Measurements from ENCODE around the gene CDH18. TPM values are rescaled to one million over a fixed set of nuclear protein-coding genes. Genes with fewer than 3 reads are reported as not detected.
"Not testable (repeated sequence)": the region's sequence is repeated elsewhere in the genome, so short reads cannot be mapped to it uniquely, and the experiment has no call there.

CDH18 gene
- total RNA-seq, 8 experiments from 2014 or later = 0.56 to 28.9 (median 5.3) TPM

- in situ Hi-C loops (cut with MboI; ENCODE audit: low pct_unique_long_range_greater_than_20kb in 2 of 9, low sequenced_read_pairs in 9 of 9, unreplicated experiment in 9 of 9); H3K4me1 ChIP-seq (replicated peaks in 1 of 2); H3K4me3 ChIP-seq; H3K27ac ChIP-seq; ATAC-seq (replicated peaks in 6 of 8): not testable (repeated sequence)
- 13 to 100% (median 90%) methylated on average over 2 to 4 of the region's 4 CpGs for WGBS, 10 experiments
Observed at GRCh38 chr5:19812720-19813119, 175.3 kb downstream of the CDH18 start.

GRCh38 chr5:19806756-19807155 is 181.2 kb downstream of the CDH18 start:
- no peak for ATAC-seq (replicated peaks in 6 of 8)
- H3K27ac ChIP-seq = no peak overlapping the region
- 0 to 100% (median 76%) methylated on average over 1 of the region's 1 CpG; no CpG with 5 or more reads in 2 of the 10 experiments for WGBS, 10 experiments

GRCh38 chr5:19802686-19803085 is 185.3 kb downstream of the CDH18 start:
- Histone ChIP-seq H3K4me1 (replicated peaks in 1 of 2) (no peaks in the 10 kb centered on the region), H3K27ac (no peak overlapping the region), H3K4me3 (no peak overlapping the region)
- WGBS, 10 experiments = 26 to 85% (median 70%) methylated on average over 2 to 6 of the region's 6 CpGs
- in situ Hi-C loops (cut with MboI; ENCODE audit: low pct_unique_long_range_greater_than_20kb in 2 of 9, low sequenced_read_pairs in 9 of 9, unreplicated experiment in 9 of 9) = no loop called here
- no peak for ATAC-seq (replicated peaks in 6 of 8)

More at GRCh38 chr5:19806756-19807155, 181.2 kb downstream of the CDH18 start:
- no peak overlapping the region for H3K4me3 ChIP-seq
- in situ Hi-C loops (cut with MboI; ENCODE audit: low pct_unique_long_range_greater_than_20kb in 2 of 9, low sequenced_read_pairs in 9 of 9, unreplicated experiment in 9 of 9) = no loop called here
- no peaks in the 10 kb centered on the region for H3K4me1 ChIP-seq (replicated peaks in 1 of 2)

- H3K27ac ChIP-seq = no peak overlapping the region
- 0 to 71% (median 47%) methylated on average over 1 of the region's 1 CpG; no CpG with 5 or more reads in 4 of the 10 experiments for WGBS, 10 experiments
- ATAC-seq (replicated peaks in 6 of 8) = peak in 1 of 8 experiments; percentile 36
- in situ Hi-C loops (cut with MboI; ENCODE audit: low pct_unique_long_range_greater_than_20kb in 2 of 9, low sequenced_read_pairs in 9 of 9, unreplicated experiment in 9 of 9) = no loop called here
- H3K4me3 ChIP-seq = no peak overlapping the region
- H3K4me1 ChIP-seq (replicated peaks in 1 of 2) = no peaks in the 10 kb centered on the region
Observed at GRCh38 chr5:19795218-19795617, 192.8 kb downstream of the CDH18 start.

GRCh38 chr5:19790829-19791466 is 197.1 kb downstream of the CDH18 start:
- in situ Hi-C loops (cut with MboI; ENCODE audit: low pct_unique_long_range_greater_than_20kb in 2 of 9, low sequenced_read_pairs in 9 of 9, unreplicated experiment in 9 of 9) = no loop called here
- no peak overlapping the region for H3K27ac ChIP-seq
- no peak for ATAC-seq (replicated peaks in 6 of 8)
- H3K4me1 ChIP-seq (replicated peaks in 1 of 2) = no peaks in the 10 kb centered on the region
- 0 to 100% (median 33%) methylated on average over 1 to 4 of the region's 5 CpGs; no CpG with 5 or more reads in 3 of the 10 experiments for WGBS, 10 experiments
- H3K4me3 ChIP-seq = no peak overlapping the region

- Histone ChIP-seq H3K4me3 (no peak overlapping the region), H3K4me1 (replicated peaks in 1 of 2) (no peaks in the 10 kb centered on the region), H3K27ac (no peak overlapping the region)
- peak in 2 of 8 experiments; percentile 19 to 42 for ATAC-seq (replicated peaks in 6 of 8)
- in situ Hi-C loops (cut with MboI; ENCODE audit: low pct_unique_long_range_greater_than_20kb in 2 of 9, low sequenced_read_pairs in 9 of 9, unreplicated experiment in 9 of 9) = no loop called here
- 10 to 100% (median 60%) methylated on average over 1 to 2 of the region's 2 CpGs; no CpG with 5 or more reads in 2 of the 10 experiments for WGBS, 10 experiments
Observed at GRCh38 chr5:19782566-19782965, 205.4 kb downstream of the CDH18 start.

- in situ Hi-C loops (cut with MboI; ENCODE audit: low pct_unique_long_range_greater_than_20kb in 2 of 9, low sequenced_read_pairs in 9 of 9, unreplicated experiment in 9 of 9) = no loop called here
- no peak overlapping the region for H3K4me3 ChIP-seq
- H3K4me1 ChIP-seq (replicated peaks in 1 of 2) = no peaks in the 10 kb centered on the region
- no peak overlapping the region for H3K27ac ChIP-seq
- 8 to 86% (median 63%) methylated on average over 1 to 5 of the region's 5 CpGs for WGBS, 10 experiments
- ATAC-seq (replicated peaks in 6 of 8) = peak in 1 of 8 experiments; percentile 88
Observed at GRCh38 chr5:19777363-19777762, 210.6 kb downstream of the CDH18 start.

- peak in 1 of 8 experiments; percentile 73 for ATAC-seq (replicated peaks in 6 of 8)
- H3K4me1 ChIP-seq (replicated peaks in 1 of 2); in situ Hi-C loops (cut with MboI; ENCODE audit: low pct_unique_long_range_greater_than_20kb in 2 of 9, low sequenced_read_pairs in 9 of 9, unreplicated experiment in 9 of 9); H3K4me3 ChIP-seq; H3K27ac ChIP-seq: not testable (repeated sequence)
- 4 to 95% (median 80%) methylated on average over 1 to 5 of the region's 5 CpGs for WGBS, 10 experiments
Observed at GRCh38 chr5:19776886-19777285, 211.1 kb downstream of the CDH18 start.

- H3K4me1 ChIP-seq (replicated peaks in 1 of 2) = no peaks in the 10 kb centered on the region
- in situ Hi-C loops (cut with MboI; ENCODE audit: low pct_unique_long_range_greater_than_20kb in 2 of 9, low sequenced_read_pairs in 9 of 9, unreplicated experiment in 9 of 9) = no loop called here
- 5 to 100% (median 72%) methylated on average over 1 to 6 of the region's 6 CpGs for WGBS, 10 experiments
- no peak overlapping the region for H3K4me3 ChIP-seq
- H3K27ac ChIP-seq = no peak overlapping the region
- no peak for ATAC-seq (replicated peaks in 6 of 8)
Observed at GRCh38 chr5:19771174-19771835, 216.7 kb downstream of the CDH18 start.

- in situ Hi-C loops (cut with MboI; ENCODE audit: low pct_unique_long_range_greater_than_20kb in 2 of 9, low sequenced_read_pairs in 9 of 9, unreplicated experiment in 9 of 9) = no loop called here
- no peak overlapping the region for H3K27ac ChIP-seq
- ATAC-seq (replicated peaks in 6 of 8) = no peak
- no peak overlapping the region for H3K4me3 ChIP-seq
- no peaks in the 10 kb centered on the region for H3K4me1 ChIP-seq (replicated peaks in 1 of 2)
Observed at GRCh38 chr5:19770396-19770795, 217.6 kb downstream of the CDH18 start.

GRCh38 chr5:19767987-19768386 is 220.0 kb downstream of the CDH18 start:
- no peak for ATAC-seq (replicated peaks in 6 of 8)
- 0 to 100% (median 12%) methylated on average over 1 of the region's 1 CpG; no CpG with 5 or more reads in 2 of the 10 experiments for WGBS, 10 experiments
- H3K4me3 ChIP-seq = no peak overlapping the region
- H3K27ac ChIP-seq = no peak overlapping the region
- in situ Hi-C loops (cut with MboI; ENCODE audit: low pct_unique_long_range_greater_than_20kb in 2 of 9, low sequenced_read_pairs in 9 of 9, unreplicated experiment in 9 of 9) = no loop called here
- no peaks in the 10 kb centered on the region for H3K4me1 ChIP-seq (replicated peaks in 1 of 2)

- ATAC-seq (replicated peaks in 6 of 8) = no peak
- WGBS, 10 experiments = 0 to 100% (median 75%) methylated on average over 1 to 2 of the region's 2 CpGs
- in situ Hi-C loops (cut with MboI; ENCODE audit: low pct_unique_long_range_greater_than_20kb in 2 of 9, low sequenced_read_pairs in 9 of 9, unreplicated experiment in 9 of 9) = no loop called here
- no peaks in the 10 kb centered on the region for H3K4me1 ChIP-seq (replicated peaks in 1 of 2)
- H3K4me3 ChIP-seq = no peak overlapping the region
- H3K27ac ChIP-seq = no peak overlapping the region
Observed at GRCh38 chr5:19753579-19753978, 234.4 kb downstream of the CDH18 start.

- no peaks in the 10 kb centered on the region for H3K4me1 ChIP-seq (replicated peaks in 1 of 2)
- in situ Hi-C loops (cut with MboI; ENCODE audit: low pct_unique_long_range_greater_than_20kb in 2 of 9, low sequenced_read_pairs in 9 of 9, unreplicated experiment in 9 of 9) = no loop called here
- no peak overlapping the region for H3K4me3 ChIP-seq
- ATAC-seq (replicated peaks in 6 of 8) = no peak
- H3K27ac ChIP-seq = no peak overlapping the region
Observed at GRCh38 chr5:19751326-19751725, 236.7 kb downstream of the CDH18 start.

- WGBS, 10 experiments = 0 to 85% (median 51%) methylated on average over 1 to 3 of the region's 3 CpGs; no CpG with 5 or more reads in 3 of the 10 experiments
- H3K27ac ChIP-seq = no peak overlapping the region
- no peaks in the 10 kb centered on the region for H3K4me1 ChIP-seq (replicated peaks in 1 of 2)
- H3K4me3 ChIP-seq = no peak overlapping the region
- ATAC-seq (replicated peaks in 6 of 8) = no peak
- in situ Hi-C loops (cut with MboI; ENCODE audit: low pct_unique_long_range_greater_than_20kb in 2 of 9, low sequenced_read_pairs in 9 of 9, unreplicated experiment in 9 of 9) = no loop called here
Observed at GRCh38 chr5:19745247-19745646, 242.8 kb downstream of the CDH18 start.
